MM.1S (cell line): ENCODE data around the gene TARS1.

ENCODE experiments used
- EZH2 ChIP-seq: fragments of 300-600 bp; sonication (generic); optimal IDR thresholded peaks from 2 replicates; pipeline ENCODE3; 2017; ENCODE audit warnings: low read depth, mild to moderate bottlenecking, antibody characterized with exemption, low read length, mixed read lengths
- TF ChIP-seq, protein P1 (sequence below): fragments of 300-600 bp; sonication (generic); IDR thresholded peaks from 2 replicates; pipeline ENCODE4 v1.5.1; 2016; ENCODE audit warnings: antibody characterized with exemption, low read length, mixed read lengths

- TF ChIP-seq, protein P1, sequence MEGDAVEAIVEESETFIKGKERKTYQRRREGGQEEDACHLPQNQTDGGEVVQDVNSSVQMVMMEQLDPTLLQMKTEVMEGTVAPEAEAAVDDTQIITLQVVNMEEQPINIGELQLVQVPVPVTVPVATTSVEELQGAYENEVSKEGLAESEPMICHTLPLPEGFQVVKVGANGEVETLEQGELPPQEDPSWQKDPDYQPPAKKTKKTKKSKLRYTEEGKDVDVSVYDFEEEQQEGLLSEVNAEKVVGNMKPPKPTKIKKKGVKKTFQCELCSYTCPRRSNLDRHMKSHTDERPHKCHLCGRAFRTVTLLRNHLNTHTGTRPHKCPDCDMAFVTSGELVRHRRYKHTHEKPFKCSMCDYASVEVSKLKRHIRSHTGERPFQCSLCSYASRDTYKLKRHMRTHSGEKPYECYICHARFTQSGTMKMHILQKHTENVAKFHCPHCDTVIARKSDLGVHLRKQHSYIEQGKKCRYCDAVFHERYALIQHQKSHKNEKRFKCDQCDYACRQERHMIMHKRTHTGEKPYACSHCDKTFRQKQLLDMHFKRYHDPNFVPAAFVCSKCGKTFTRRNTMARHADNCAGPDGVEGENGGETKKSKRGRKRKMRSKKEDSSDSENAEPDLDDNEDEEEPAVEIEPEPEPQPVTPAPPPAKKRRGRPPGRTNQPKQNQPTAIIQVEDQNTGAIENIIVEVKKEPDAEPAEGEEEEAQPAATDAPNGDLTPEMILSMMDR, result no peak
- no peak for TF ChIP-seq EZH2
Measured at GRCh38 chr5:33480876-33481275, 40.1 kb downstream of the TARS1 start.
